HFFc6 (cell line): ENCODE data around the gene GPR65. TPM values are rescaled to one million over a fixed set of nuclear protein-coding genes. Genes with fewer than 3 reads are reported as not detected.

Experiments used
- DNase-seq: peaks from one replicate; pipeline ENCODE4 v3.0.0-alpha.2; 2018
- H3K27ac Mint-ChIP-seq: 2 replicates; pipeline ENCODE4 v1.8.0; 2020; ENCODE audit warnings: mild to moderate bottlenecking, mixed read lengths
- H3K27me3 Mint-ChIP-seq: 2 replicates; pipeline ENCODE4 v1.8.0; 2021; ENCODE audit warnings: mild to moderate bottlenecking, moderate library complexity, mixed read lengths; ENCODE audit not compliant: insufficient read depth
- H3K36me3 Mint-ChIP-seq: 2 replicates; pipeline ENCODE4 v1.8.0; 2021; ENCODE audit warnings: low read depth, mixed read lengths
- H3K4me1 Mint-ChIP-seq: 2 replicates; pipeline ENCODE4 v1.8.0; 2020; ENCODE audit warnings: low read depth, mixed read lengths
- H3K4me3 Mint-ChIP-seq: 2 replicates; pipeline ENCODE4 v1.8.0; 2020; ENCODE audit warnings: mild to moderate bottlenecking, moderate library complexity, mixed read lengths
- H3K9me3 Mint-ChIP-seq: 2 replicates; pipeline ENCODE4 v1.8.0; 2020; ENCODE audit warnings: mild to moderate bottlenecking, mixed read lengths
- CTCF ChIP-seq: fragments of 200-600 bp; sonication (generic); IDR thresholded peaks from 2 replicates; pipeline ENCODE4 v1.5.0; 2021; ENCODE audit warnings: antibody characterized with exemption, mild to moderate bottlenecking
- total RNA-seq, 6 experiments: library from RNA; stranded (reverse); fragmentation: NEBNext Ultra II Directional; extraction: Animal tissue kit (Norgen Biotek cat#: 25700); gene quantifications; 2 replicates in 1 of 6; 3 replicates in 5 of 6; pipeline ENCODE4 v1.2.3, GENCODE V29; 2021

GPR65 gene
- total RNA-seq, 6 experiments from 2014 or later, result 0.07 to 0.34 (median 0.20) TPM; not detected in 1

- H3K27ac Mint-ChIP-seq, result no peak overlapping the region
- no peak for DNase-seq
- no peaks in the 10 kb centered on the region for H3K4me1 Mint-ChIP-seq
- H3K27me3 Mint-ChIP-seq, result peaks cover 2% of the 10 kb centered on the region; the same call in 1 of the 2 replicates
- H3K36me3 Mint-ChIP-seq, result no peaks in the 10 kb centered on the region
- peaks cover 15% of the 10 kb centered on the region for H3K9me3 Mint-ChIP-seq
- H3K4me3 Mint-ChIP-seq, result no peak overlapping the region
- TF ChIP-seq CTCF, result no peak
These were observed 40.8 kb downstream of the GPR65 start for GRCh38 chr14:88045705-88046104.

- DNase-seq, result no peak
- Mint-ChIP-seq H3K9me3 (peaks cover 21% of the 10 kb centered on the region), H3K4me3 (no peak overlapping the region), H3K4me1 (no peaks in the 10 kb centered on the region), H3K36me3 (no peaks in the 10 kb centered on the region), H3K27me3 (peaks cover 2% of the 10 kb centered on the region; the same call in 1 of the 2 replicates), H3K27ac (no peak overlapping the region)
- TF ChIP-seq CTCF, result no peak
These were observed 43.4 kb downstream of the GPR65 start for GRCh38 chr14:88048351-88048750.

GRCh38 chr14:88049266-88049665, 44.3 kb downstream of the GPR65 start:
- H3K9me3 Mint-ChIP-seq, result peaks cover 24% of the 10 kb centered on the region
- peaks cover 2% of the 10 kb centered on the region; the same call in 1 of the 2 replicates for H3K27me3 Mint-ChIP-seq
- TF ChIP-seq CTCF, result no peak
- H3K4me3 Mint-ChIP-seq, result no peak overlapping the region
- no peaks in the 10 kb centered on the region for H3K4me1 Mint-ChIP-seq
- H3K36me3 Mint-ChIP-seq, result no peaks in the 10 kb centered on the region
- no peak overlapping the region for H3K27ac Mint-ChIP-seq
- DNase-seq, result no peak

- Mint-ChIP-seq H3K27ac (no peak overlapping the region), H3K27me3 (peaks cover 2% of the 10 kb centered on the region; the same call in 1 of the 2 replicates), H3K4me1 (no peaks in the 10 kb centered on the region), H3K36me3 (no peaks in the 10 kb centered on the region), H3K9me3 (peaks cover 30% of the 10 kb centered on the region), H3K4me3 (no peak overlapping the region)
- no peak for DNase-seq
- TF ChIP-seq CTCF, result no peak
These were observed 45.0 kb downstream of the GPR65 start for GRCh38 chr14:88049936-88050335.

GRCh38 chr14:88060576-88060975, 55.6 kb downstream of the GPR65 start:
- H3K9me3 Mint-ChIP-seq, result peaks cover 35% of the 10 kb centered on the region

More at GRCh38 chr14:88060576-88060975, 55.6 kb downstream of the GPR65 start:
- Mint-ChIP-seq H3K4me1 (no peaks in the 10 kb centered on the region), H3K27me3 (no peaks in the 10 kb centered on the region), H3K27ac (no peak overlapping the region), H3K36me3 (no peaks in the 10 kb centered on the region), H3K4me3 (no peak overlapping the region)
- DNase-seq, result no peak
- TF ChIP-seq CTCF, result no peak
